SK-N-SH treated with all-trans-retinoic acid at 6 μM for 48 hours (cell line): ENCODE measurements around the gene FBXL3.

Experiments used
- ATAC-seq: fragments of 200-7000 bp; cut with Tn5 transposase; 3 replicates; pipeline ENCODE4 v1.9.1; 2020; ENCODE audit warnings: mild to moderate bottlenecking, moderate library complexity
- ARNTL ChIP-seq: fragments of 450-650 bp; formaldehyde crosslinking; IDR thresholded peaks from 2 replicates; pipeline ENCODE4 v1.5.0; 2020; ENCODE audit warnings: low read depth, mild to moderate bottlenecking, moderate library complexity, borderline replicate concordance
- BACH2 ChIP-seq: fragments of 250-450 bp; sonication (Bioruptor Pico); IDR thresholded peaks from 2 replicates; pipeline ENCODE4 v1.9.0; 2021; ENCODE audit warnings: mild to moderate bottlenecking, borderline replicate concordance
- CSDC2 ChIP-seq: fragments of 250-450 bp; sonication (Bioruptor Pico); IDR thresholded peaks from 2 replicates; pipeline ENCODE4 v1.5.0; 2020; ENCODE audit warnings: mild to moderate bottlenecking, moderate library complexity
- CSRNP3 ChIP-seq: fragments of 250-450 bp; sonication (Bioruptor Pico); IDR thresholded peaks from 2 replicates; pipeline ENCODE4 v1.5.1; 2021; ENCODE audit warnings: mild to moderate bottlenecking, moderate library complexity
- ESRRG ChIP-seq: fragments of 250-450 bp; sonication (Bioruptor Pico); IDR thresholded peaks from 2 replicates; pipeline ENCODE4 v1.6.1; 2021; ENCODE audit warnings: mild to moderate bottlenecking
- ISL1 ChIP-seq: fragments of 250-450 bp; sonication (Bioruptor Pico); IDR thresholded peaks from 2 replicates; pipeline ENCODE4 v2.1.2; 2022; ENCODE audit warnings: mild to moderate bottlenecking, moderate library complexity
- OSR1 ChIP-seq: fragments of 250-450 bp; sonication (Bioruptor Pico); IDR thresholded peaks from 2 replicates; pipeline ENCODE4 v1.8.0; 2022; ENCODE audit warnings: moderate library complexity, mild to moderate bottlenecking, inconsistent platforms
- PATZ1 ChIP-seq: fragments of 250-450 bp; sonication (Bioruptor Pico); IDR thresholded peaks from 2 replicates; pipeline ENCODE4 v1.8.0; 2020; ENCODE audit warnings: mild to moderate bottlenecking, moderate library complexity, borderline replicate concordance
- POU6F1 ChIP-seq: fragments of 250-450 bp; sonication (Bioruptor Pico); IDR thresholded peaks from 2 replicates; pipeline ENCODE4 v1.8.0; 2021; ENCODE audit warnings: low read depth, mild to moderate bottlenecking, moderate library complexity, borderline replicate concordance
- PPARA ChIP-seq: fragments of 250-450 bp; sonication (Bioruptor Pico); IDR thresholded peaks from 2 replicates; pipeline ENCODE4 v1.5.0; 2020; ENCODE audit warnings: mild to moderate bottlenecking, borderline replicate concordance
- SNAI2 ChIP-seq: fragments of 250-450 bp; sonication (Bioruptor Pico); IDR thresholded peaks from 2 replicates; pipeline ENCODE4 v1.5.0; 2020; ENCODE audit warnings: mild to moderate bottlenecking, moderate library complexity
- TOX ChIP-seq: fragments of 250-450 bp; sonication (Bioruptor Pico); IDR thresholded peaks from 2 replicates; pipeline ENCODE4 v1.8.0; 2021; ENCODE audit warnings: mild to moderate bottlenecking, moderate library complexity, borderline replicate concordance
- ZC3H10 ChIP-seq: fragments of 250-450 bp; sonication (Bioruptor Pico); IDR thresholded peaks from 2 replicates; pipeline ENCODE4 v1.5.1; 2021; ENCODE audit warnings: mild to moderate bottlenecking, moderate library complexity
- ZFP3 ChIP-seq: fragments of 250-450 bp; sonication (Bioruptor Pico); IDR thresholded peaks from 2 replicates; pipeline ENCODE4 v1.5.0; 2020; ENCODE audit warnings: mild to moderate bottlenecking, moderate library complexity
- ZFP30 ChIP-seq: fragments of 450-650 bp; formaldehyde crosslinking; IDR thresholded peaks from 2 replicates; pipeline ENCODE4 v1.5.0; 2022; ENCODE audit warnings: mild to moderate bottlenecking, moderate library complexity
- ZNF565 ChIP-seq: fragments of 450-650 bp; formaldehyde crosslinking; conservative IDR thresholded peaks from 2 replicates; pipeline ENCODE4 v1.5.0; 2020; ENCODE audit warnings: low read depth, mild to moderate bottlenecking, moderate library complexity
- ZNF70 ChIP-seq: fragments of 450-650 bp; formaldehyde crosslinking; IDR thresholded peaks from 2 replicates; pipeline ENCODE4 v1.5.0; 2020; ENCODE audit warnings: mild to moderate bottlenecking, moderate library complexity
- TF ChIP-seq, protein P1 (sequence below): fragments of 250-450 bp; sonication (Bioruptor Pico); IDR thresholded peaks from 2 replicates; pipeline ENCODE4 v1.5.1; 2020; ENCODE audit warnings: low read depth, mild to moderate bottlenecking, moderate library complexity

Gene FBXL3

DNA sequence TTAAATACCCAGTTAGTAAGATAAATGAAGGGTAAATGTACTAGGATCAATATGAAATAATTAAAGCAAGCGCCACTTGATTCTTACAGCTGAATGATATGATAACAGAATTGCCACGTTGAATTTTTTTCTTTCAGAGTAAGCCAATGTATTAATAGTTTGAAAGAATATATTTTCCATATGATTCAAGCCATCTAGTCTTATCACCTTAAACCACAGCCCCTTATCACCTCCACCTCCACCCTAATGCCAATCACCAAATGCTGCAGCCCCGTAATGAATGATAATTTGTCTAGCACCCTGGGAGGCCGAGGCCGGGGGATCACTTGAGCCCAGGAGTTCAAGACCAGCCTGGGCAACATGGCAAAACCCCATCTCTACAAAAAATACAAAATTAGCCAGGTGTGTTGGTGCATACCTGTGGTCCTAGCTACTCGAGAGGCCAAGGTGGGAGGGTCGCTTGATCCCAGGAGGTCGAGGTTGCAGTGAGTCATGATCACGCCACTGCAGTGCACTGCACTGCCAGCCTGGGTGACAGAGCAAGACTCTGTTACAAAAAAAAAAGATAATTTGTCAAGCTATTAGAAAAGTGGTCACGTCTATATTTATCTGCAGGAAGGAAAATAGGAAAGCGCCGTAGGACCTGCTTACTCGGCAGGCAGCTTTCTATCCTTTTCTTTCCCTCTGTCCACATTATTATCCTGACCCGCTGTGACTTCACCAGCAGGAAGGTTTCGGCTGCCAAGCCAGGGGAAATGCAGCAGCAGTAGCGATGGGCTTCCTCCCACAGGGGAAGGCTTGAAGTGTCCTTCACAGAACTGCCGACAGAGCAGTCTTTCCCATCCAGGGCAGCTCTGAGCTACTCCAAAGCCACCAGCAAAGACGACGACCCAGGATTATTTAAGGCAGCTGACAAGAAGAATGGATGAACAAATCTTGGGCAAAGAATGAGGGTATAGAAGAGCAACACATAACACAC is 54.8 kb downstream of the FBXL3 start:
- TF ChIP-seq CSRNP3 (CRISPR knock-in tag) (no peak), ISL1 (CRISPR knock-in tag) (no peak), ZNF70 (CRISPR knock-in tag) (no peak), PATZ1 (CRISPR knock-in tag) (no peak), ZFP3 (no peak), ESRRG (CRISPR knock-in tag) (no peak), POU6F1 (CRISPR knock-in tag) (no peak)
- TF ChIP-seq, protein P1, sequence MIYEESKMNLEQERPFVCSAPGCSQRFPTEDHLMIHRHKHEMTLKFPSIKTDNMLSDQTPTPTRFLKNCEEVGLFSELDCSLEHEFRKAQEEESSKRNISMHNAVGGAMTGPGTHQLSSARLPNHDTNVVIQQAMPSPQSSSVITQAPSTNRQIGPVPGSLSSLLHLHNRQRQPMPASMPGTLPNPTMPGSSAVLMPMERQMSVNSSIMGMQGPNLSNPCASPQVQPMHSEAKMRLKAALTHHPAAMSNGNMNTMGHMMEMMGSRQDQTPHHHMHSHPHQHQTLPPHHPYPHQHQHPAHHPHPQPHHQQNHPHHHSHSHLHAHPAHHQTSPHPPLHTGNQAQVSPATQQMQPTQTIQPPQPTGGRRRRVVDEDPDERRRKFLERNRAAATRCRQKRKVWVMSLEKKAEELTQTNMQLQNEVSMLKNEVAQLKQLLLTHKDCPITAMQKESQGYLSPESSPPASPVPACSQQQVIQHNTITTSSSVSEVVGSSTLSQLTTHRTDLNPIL = no peak

DNA sequence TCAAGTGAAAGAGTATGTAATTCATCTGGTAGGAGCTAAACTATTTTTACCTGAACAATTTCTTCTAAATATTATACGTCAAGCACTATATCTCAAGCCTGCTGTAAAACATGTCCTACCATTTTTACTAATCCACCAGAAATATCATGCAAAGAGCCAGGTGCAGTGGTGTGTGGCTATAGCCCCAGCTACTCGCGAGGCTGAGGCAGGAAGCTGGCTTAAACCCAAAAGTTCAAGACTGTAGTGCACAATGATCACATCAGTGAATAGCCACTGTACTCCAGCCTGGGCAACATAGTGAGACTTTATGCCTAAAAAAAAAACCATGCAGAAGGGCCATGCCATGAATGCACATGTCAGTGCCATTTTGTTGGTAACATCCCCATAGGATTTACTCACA is 55.7 kb downstream of the FBXL3 start:
- no peak for ATAC-seq
- TF ChIP-seq ZFP3 (no peak), SNAI2 (CRISPR knock-in tag) (no peak), POU6F1 (CRISPR knock-in tag) (no peak), ISL1 (CRISPR knock-in tag) (no peak), TOX (CRISPR knock-in tag) (no peak), ARNTL (no peak), CSDC2 (no peak), OSR1 (CRISPR knock-in tag) (no peak), BACH2 (no peak)

More for the DNA sequence above, 54.8 kb downstream of the FBXL3 start:
- no peak for ATAC-seq

DNA sequence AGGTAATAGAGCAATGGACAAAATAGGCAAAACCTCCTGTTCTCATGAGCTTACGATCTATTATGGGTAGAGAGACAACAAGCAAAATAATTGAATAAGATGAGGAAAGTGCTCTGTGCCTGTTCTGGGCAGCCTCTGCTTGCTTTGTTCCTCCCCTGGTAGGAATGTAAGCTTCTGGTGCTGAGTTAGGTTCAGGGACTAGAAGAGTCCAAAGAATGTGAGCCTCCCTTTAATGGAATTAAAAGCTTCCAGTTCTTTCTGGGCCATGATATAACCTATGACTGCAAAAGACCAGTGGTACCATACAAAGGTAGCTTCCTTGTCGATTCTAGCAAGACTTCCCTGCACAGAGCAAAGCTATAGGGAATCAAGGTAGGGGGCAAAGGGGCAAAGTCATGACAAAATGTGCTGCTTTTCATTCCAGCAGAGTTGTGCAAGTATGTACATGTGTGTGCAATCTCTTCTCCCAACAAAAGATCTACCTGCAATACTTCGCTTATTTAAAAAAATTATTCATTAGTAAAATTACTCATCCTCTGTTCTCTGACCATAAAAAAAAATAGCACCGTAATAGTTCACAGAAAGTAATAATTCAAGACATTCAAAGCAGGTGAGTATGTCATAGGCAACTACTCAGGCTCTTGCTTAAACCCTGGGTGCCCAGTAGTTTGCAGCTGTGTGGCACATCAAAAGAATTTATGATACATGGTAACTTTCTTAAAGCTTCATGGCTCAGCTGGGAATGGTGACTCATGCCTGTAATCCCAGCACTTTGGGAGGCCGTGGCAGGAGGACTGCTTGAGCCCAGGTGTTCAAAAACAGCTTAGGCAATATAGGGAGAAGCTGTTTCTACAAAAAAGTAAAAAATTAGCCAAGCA is 57.2 kb downstream of the FBXL3 start:
- TF ChIP-seq ISL1 (CRISPR knock-in tag) (no peak), OSR1 (CRISPR knock-in tag) (no peak), TOX (CRISPR knock-in tag) (no peak), ZNF565 (no peak), ZC3H10 (CRISPR knock-in tag) (no peak), BACH2 (no peak), CSDC2 (no peak), SNAI2 (CRISPR knock-in tag) (no peak), PPARA (CRISPR knock-in tag) (no peak), ARNTL (no peak), ESRRG (CRISPR knock-in tag) (no peak), ZFP30 (CRISPR knock-in tag) (no peak)
- TF ChIP-seq, protein P1 = no peak
- ATAC-seq = no peak
